ENCODE results near the gene MIEF1. TPM values are rescaled to one million over a fixed set of nuclear protein-coding genes. Genes with fewer than 3 reads are reported as not detected.

Gene MIEF1
- total and polyA plus RNA-seq, 2 experiments from 2014 or later = 13.2 to 40.1 TPM

GRCh38 chr22:39482768-39483167 is 19.3 kb upstream of the MIEF1 start:
- Histone ChIP-seq H3K4me1 (ENCODE audit: insufficient read depth) (no peaks in the 10 kb centered on the region), H3K4me2 (no peak overlapping the region), H3F3A (replicated peaks; ENCODE audit: low read depth) (no peaks in the 10 kb centered on the region), H3K9me2 (ENCODE audit: insufficient read depth) (no peaks in the 10 kb centered on the region), H3K27ac (ENCODE audit: low read depth) (no peak overlapping the region), H3K4me3 (no peak overlapping the region), H2AFZ (no peak overlapping the region), H3K79me2 (replicated peaks; ENCODE audit: insufficient read depth) (no peaks in the 10 kb centered on the region), H3K27me3 (ENCODE audit: insufficient read depth) (no peaks in the 10 kb centered on the region), H3K36me3 (ENCODE audit: insufficient read depth) (no peaks in the 10 kb centered on the region), H4K20me1 (replicated peaks; ENCODE audit: insufficient read depth) (peaks cover 7% of the 10 kb centered on the region; the same call in 1 of the 2 replicates)
- H3K27ac Mint-ChIP-seq = no peak overlapping the region
- no peaks in the 10 kb centered on the region for H3K36me3 Mint-ChIP-seq (ENCODE audit: low read depth)
- no peak for TF ChIP-seq CREB1 (CRISPR knock-in tag; IDR thresholded peaks at IDR 0.05; ENCODE audit: low read depth)
- no peak for TF ChIP-seq ZNF331 (CRISPR knock-in tag; IDR thresholded peaks at IDR 0.05; ENCODE audit: low read depth)
- TF ChIP-seq ZNF462 (CRISPR knock-in tag; IDR thresholded peaks at IDR 0.05) = no peak
- TF ChIP-seq REST (IDR thresholded peaks at IDR 0.05; ENCODE audit: unreplicated experiment) = no peak
- TF ChIP-seq EZH2phosphoT487 (IDR thresholded peaks at IDR 0.05; ENCODE audit: unreplicated experiment) = no peak
- no peak for TF ChIP-seq STAT1 (IDR thresholded peaks at IDR 0.05; ENCODE audit: unreplicated experiment)
- no peak for TF ChIP-seq CTCF (conservative IDR thresholded peaks at IDR 0.05; ENCODE audit: low read depth in 2 of 2)
- no peak for TF ChIP-seq POLR2AphosphoS5 (IDR thresholded peaks at IDR 0.05; ENCODE audit: low read depth)
- TF ChIP-seq, protein P1, sequence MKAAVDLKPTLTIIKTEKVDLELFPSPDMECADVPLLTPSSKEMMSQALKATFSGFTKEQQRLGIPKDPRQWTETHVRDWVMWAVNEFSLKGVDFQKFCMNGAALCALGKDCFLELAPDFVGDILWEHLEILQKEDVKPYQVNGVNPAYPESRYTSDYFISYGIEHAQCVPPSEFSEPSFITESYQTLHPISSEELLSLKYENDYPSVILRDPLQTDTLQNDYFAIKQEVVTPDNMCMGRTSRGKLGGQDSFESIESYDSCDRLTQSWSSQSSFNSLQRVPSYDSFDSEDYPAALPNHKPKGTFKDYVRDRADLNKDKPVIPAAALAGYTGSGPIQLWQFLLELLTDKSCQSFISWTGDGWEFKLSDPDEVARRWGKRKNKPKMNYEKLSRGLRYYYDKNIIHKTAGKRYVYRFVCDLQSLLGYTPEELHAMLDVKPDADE (IDR thresholded peaks at IDR 0.05) = no peak
- TF ChIP-seq NANOG (IDR thresholded peaks at IDR 0.05; ENCODE audit: borderline replicate concordance) = no peak
- no peak for TF ChIP-seq JUNB (IDR thresholded peaks at IDR 0.05; ENCODE audit: unreplicated experiment)
- TF ChIP-seq ZNF114 (CRISPR knock-in tag; IDR thresholded peaks at IDR 0.05) = no peak
- no peak for TF ChIP-seq EZH2 (IDR thresholded peaks at IDR 0.05; ENCODE audit: low read depth, unreplicated experiment)
- H3K4me3 Mint-ChIP-seq = no peak overlapping the region
- H3K27me3 Mint-ChIP-seq (ENCODE audit: insufficient read depth, low read depth, poor library complexity) = no peaks in the 10 kb centered on the region
- H3K9me3 Mint-ChIP-seq = no peaks in the 10 kb centered on the region
- H3K4me1 Mint-ChIP-seq = no peaks in the 10 kb centered on the region; the same call in 2 of the 3 replicates
- no peak for ATAC-seq
- no peak for DNase-seq (ENCODE audit: low spot score)

All from GM23338 (cell line).